Measurements from ENCODE around the gene BEND6. TPM values are rescaled to one million over a fixed set of nuclear protein-coding genes. Genes with fewer than 3 reads are reported as not detected.

The BEND6 gene
- total RNA-seq, 1 donor from 2014 or later: 0.46 TPM

- DNase-seq (ENCODE audit: low spot score, unreplicated experiment): no peak
- H3K4me1 Mint-ChIP-seq (ENCODE audit: low read depth): no peaks in the 10 kb centered on the region
These were observed 22.3 kb downstream of the BEND6 start for GRCh38 chr6:56977192-56977591.

GRCh38 chr6:56978530-56978929, 23.6 kb downstream of the BEND6 start:
- Mint-ChIP-seq H3K9me3 (ENCODE audit: low read depth) (peaks cover 14% of the 10 kb centered on the region), H3K4me1 (ENCODE audit: low read depth) (no peaks in the 10 kb centered on the region), H3K27ac (no peak overlapping the region), H3K27me3 (no peaks in the 10 kb centered on the region), H3K36me3 (ENCODE audit: insufficient read depth) (peaks cover 4% of the 10 kb centered on the region), H3K4me3 (ENCODE audit: low read depth) (no peak overlapping the region)
- TF ChIP-seq CTCF (IDR thresholded peaks at IDR 0.05; ENCODE audit: unreplicated experiment): no peak
- no peak for DNase-seq (ENCODE audit: low spot score, unreplicated experiment)

More at GRCh38 chr6:56977192-56977591, 22.3 kb downstream of the BEND6 start:
- H3K27ac Mint-ChIP-seq: no peak overlapping the region
- H3K4me3 Mint-ChIP-seq (ENCODE audit: low read depth): no peak overlapping the region
- H3K9me3 Mint-ChIP-seq (ENCODE audit: low read depth): peaks cover 14% of the 10 kb centered on the region
- TF ChIP-seq CTCF (IDR thresholded peaks at IDR 0.05; ENCODE audit: unreplicated experiment): no peak
- no peaks in the 10 kb centered on the region for H3K27me3 Mint-ChIP-seq
- peaks cover 4% of the 10 kb centered on the region for H3K36me3 Mint-ChIP-seq (ENCODE audit: insufficient read depth)

GRCh38 chr6:56984361-56984760, 29.5 kb downstream of the BEND6 start:
- Mint-ChIP-seq H3K27ac (no peak overlapping the region), H3K9me3 (ENCODE audit: low read depth) (no peaks in the 10 kb centered on the region), H3K27me3 (no peaks in the 10 kb centered on the region), H3K36me3 (ENCODE audit: insufficient read depth) (no peaks in the 10 kb centered on the region), H3K4me1 (ENCODE audit: low read depth) (no peaks in the 10 kb centered on the region), H3K4me3 (ENCODE audit: low read depth) (no peak overlapping the region)
- DNase-seq (ENCODE audit: low spot score, unreplicated experiment): no peak
- TF ChIP-seq CTCF (IDR thresholded peaks at IDR 0.05; ENCODE audit: unreplicated experiment): no peak

GRCh38 chr6:56984884-56985283, 30.0 kb downstream of the BEND6 start:
- Mint-ChIP-seq H3K4me3 (ENCODE audit: low read depth) (no peak overlapping the region), H3K27ac (no peak overlapping the region), H3K36me3 (ENCODE audit: insufficient read depth) (no peaks in the 10 kb centered on the region), H3K27me3 (no peaks in the 10 kb centered on the region), H3K9me3 (ENCODE audit: low read depth) (no peaks in the 10 kb centered on the region), H3K4me1 (ENCODE audit: low read depth) (no peaks in the 10 kb centered on the region)
- no peak for TF ChIP-seq CTCF (IDR thresholded peaks at IDR 0.05; ENCODE audit: unreplicated experiment)
- DNase-seq (ENCODE audit: low spot score, unreplicated experiment): no peak

- Mint-ChIP-seq H3K4me1 (ENCODE audit: low read depth) (no peaks in the 10 kb centered on the region), H3K27me3 (no peaks in the 10 kb centered on the region), H3K27ac (no peak overlapping the region), H3K36me3 (ENCODE audit: insufficient read depth) (no peaks in the 10 kb centered on the region), H3K9me3 (ENCODE audit: low read depth) (no peaks in the 10 kb centered on the region), H3K4me3 (ENCODE audit: low read depth) (no peak overlapping the region)
- no peak for DNase-seq (ENCODE audit: low spot score, unreplicated experiment)
- no peak for TF ChIP-seq CTCF (IDR thresholded peaks at IDR 0.05; ENCODE audit: unreplicated experiment)
These were observed 31.7 kb downstream of the BEND6 start for GRCh38 chr6:56986611-56987010.
